ENCODE results near the gene DHTKD1.
A peak's percentile ranks its signal among the peaks of the same experiment; 100 is the strongest.

DHTKD1 gene, protein sequence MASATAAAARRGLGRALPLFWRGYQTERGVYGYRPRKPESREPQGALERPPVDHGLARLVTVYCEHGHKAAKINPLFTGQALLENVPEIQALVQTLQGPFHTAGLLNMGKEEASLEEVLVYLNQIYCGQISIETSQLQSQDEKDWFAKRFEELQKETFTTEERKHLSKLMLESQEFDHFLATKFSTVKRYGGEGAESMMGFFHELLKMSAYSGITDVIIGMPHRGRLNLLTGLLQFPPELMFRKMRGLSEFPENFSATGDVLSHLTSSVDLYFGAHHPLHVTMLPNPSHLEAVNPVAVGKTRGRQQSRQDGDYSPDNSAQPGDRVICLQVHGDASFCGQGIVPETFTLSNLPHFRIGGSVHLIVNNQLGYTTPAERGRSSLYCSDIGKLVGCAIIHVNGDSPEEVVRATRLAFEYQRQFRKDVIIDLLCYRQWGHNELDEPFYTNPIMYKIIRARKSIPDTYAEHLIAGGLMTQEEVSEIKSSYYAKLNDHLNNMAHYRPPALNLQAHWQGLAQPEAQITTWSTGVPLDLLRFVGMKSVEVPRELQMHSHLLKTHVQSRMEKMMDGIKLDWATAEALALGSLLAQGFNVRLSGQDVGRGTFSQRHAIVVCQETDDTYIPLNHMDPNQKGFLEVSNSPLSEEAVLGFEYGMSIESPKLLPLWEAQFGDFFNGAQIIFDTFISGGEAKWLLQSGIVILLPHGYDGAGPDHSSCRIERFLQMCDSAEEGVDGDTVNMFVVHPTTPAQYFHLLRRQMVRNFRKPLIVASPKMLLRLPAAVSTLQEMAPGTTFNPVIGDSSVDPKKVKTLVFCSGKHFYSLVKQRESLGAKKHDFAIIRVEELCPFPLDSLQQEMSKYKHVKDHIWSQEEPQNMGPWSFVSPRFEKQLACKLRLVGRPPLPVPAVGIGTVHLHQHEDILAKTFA

GRCh38 chr10:12068449-12069269, at the start of gene DHTKD1:
DHTKD1 (plus strand) TSS chr10:12068954; CDS start chr10:12069034, 80 bp downstream.
- DNase-seq = peak; percentile 99

- DNase-seq = no peak
Measured at GRCh38 chr10:12019283-12019971, 49.3 kb upstream of the DHTKD1 start.

DNA sequence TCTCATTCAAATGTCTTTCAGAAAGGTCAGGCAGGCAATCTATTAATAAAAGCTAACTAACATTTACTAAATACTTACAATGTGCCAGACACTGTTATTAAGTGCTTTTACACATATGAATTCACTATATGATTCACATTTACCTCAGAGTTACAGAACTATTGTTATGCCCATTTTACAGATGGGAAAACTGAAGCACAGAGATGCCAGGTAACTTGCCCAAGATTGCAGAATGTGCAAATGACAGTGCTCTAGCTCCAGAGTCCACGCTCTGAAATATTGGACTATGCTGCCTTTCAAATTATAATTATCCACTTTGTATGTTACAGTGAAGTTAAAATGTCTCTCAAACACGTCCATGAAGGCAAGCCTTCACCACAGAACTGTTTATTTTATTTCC, 48.2 kb upstream of the DHTKD1 start:
- DNase-seq = no peak

- DNase-seq = no peak
Measured at GRCh38 chr10:12022580-12023257, 46.0 kb upstream of the DHTKD1 start.

DNA sequence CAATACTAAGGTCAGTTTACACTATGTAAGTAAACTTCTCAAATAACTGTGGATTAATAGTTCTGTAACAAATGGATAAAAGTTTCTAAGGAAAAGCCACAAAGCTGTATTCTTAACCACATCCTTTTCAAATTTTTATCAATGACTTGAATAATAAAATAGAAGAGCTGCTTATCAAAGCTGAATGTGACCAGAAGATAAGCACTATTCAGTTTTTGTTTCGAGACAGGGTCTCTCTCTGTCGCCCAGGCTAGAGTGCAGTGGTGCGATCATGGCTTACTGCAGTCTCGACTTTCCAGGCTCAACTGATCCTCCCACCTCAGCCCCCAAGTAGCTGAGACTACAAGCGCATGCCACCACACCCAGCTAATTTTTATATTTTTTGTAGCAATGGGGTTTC, 43.2 kb upstream of the DHTKD1 start:
- no peak for DNase-seq

DNA sequence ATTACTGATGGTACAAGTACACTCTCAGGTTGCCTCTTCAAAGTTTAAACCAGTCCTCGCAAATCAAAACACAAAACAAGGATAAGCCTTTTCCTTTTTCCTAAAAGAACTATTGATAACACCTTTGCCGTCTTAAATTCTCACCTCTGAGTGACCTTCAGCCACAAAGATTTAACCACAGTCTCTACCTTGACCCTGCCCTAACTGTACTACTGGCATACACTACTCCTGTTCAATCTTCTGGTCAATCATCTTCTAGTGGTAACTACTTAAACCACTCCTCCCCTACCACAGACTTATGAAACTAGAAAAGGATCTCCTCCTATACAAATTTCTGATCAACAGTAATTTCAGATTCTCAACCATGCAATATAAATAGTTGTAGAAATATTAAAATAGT, 41.2 kb upstream of the DHTKD1 start:
- DNase-seq = no peak

DNA sequence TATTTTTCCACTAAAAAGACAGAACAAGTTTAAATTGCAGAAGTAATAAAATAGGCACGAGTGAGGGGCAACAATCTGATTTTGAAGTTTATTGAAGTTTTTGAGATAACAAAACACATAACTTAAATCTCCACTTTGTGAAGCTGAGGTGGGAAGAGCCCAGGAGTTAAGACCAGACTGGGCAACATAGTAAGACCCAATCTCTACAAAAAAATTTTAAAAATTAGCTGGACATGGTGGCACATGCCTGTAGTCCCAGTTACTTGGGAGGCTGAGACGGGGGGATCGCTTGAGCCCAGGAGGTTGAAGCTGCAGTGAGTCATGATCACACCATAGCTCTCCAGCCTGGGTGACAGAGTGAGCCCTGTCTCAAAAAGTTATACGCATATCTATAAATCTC, 37.4 kb upstream of the DHTKD1 start:
- no peak for DNase-seq

DNA sequence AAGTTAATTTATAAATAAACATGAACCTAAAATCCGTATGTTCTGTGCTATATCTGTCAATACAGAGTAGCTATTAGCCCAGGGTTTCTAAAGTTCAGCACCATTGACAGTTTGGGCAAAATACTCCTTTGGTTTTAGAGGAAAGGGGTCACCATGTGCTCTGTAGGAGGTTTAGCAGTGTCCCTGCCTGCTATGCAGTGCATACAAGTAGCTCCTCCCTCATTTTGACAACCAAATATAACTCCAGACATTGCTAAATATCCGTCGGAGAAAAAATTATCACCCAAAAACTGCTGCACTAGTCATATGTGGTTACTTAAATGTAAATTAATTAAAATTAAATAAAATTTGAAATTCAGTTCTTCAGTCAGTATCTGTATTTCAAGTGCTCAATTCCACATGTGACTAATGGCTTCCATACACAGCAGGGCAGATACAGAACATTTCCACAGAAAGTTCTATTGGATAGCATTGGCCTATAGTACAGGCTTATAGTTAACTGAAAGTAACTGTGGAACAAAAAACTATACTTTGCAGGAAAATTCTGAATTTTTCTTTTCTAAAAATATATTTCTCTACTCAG, 32.6 kb upstream of the DHTKD1 start:
- DNase-seq = no peak

- DNase-seq = peak; percentile 27
Measured at GRCh38 chr10:12041766-12042408, 26.9 kb upstream of the DHTKD1 start.

DNA sequence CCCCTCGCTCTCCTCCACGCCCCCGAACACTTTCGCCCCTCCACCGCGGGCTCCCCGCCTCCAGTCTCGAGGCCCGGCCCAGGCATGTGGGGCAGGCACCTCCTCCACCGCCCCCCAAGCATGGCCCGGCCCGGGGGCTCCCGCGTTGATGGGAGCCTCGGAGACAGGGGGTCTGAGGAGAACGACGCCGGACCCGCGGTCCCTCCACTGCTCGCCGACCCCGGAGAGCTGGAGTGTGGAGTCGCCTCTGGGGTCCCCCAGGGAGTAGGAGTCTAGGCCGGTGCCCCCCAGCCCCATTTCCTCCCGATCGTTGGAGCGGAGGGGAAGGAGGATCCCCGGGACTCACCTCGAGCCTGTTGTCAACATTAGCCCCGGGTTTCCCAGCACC, 26.4 kb upstream of the DHTKD1 start:
- peak; percentile 27 for DNase-seq

- DNase-seq = peak; percentile 99
Measured at GRCh38 chr10:12042797-12043651, 25.7 kb upstream of the DHTKD1 start, which contains the start of gene UPF2. UPF2 (minus strand) TSS chr10:12042809; CDS start chr10:12035423, 7,386 bp downstream.

DNA sequence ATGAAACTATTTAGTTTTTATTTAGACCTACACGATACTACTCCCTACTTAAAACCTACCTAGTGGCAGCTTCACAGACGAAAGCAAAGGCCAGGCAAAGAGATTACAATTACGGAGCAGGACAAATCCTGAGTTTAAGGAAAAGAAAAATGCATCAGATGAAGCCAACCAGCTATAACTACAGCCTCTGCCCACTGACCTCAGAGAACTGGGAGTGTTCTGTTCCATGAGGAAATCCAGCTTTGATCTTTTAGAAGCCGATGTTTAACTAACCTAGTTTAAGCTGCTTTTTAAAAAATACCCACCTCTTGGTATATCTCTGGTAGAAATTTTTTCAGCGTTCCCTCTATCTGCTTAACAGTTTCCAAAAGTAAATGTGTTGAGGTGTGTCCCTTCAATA, 23.2 kb upstream of the DHTKD1 start:
- no peak for DNase-seq

GRCh38 chr10:12048547-12048946, 20.2 kb upstream of the DHTKD1 start:
- no peak for DNase-seq

DNA sequence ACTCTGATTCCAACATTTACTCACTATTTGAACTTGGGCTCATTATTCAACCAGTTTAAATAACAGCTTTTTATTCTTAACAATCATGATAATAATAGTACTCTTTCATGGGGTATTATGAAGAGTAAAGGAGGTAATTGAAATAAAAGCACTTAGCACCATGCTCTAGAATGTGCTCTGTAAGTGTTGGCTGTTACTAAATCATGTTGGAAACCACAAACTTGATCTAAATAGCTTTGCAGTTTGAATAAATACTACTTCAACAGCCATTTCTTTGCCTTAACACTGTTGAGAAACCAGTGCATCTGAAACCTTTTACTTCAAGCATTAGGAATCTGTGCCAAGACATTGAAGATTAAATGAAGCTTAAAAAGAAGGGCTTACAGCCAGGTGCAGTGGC, 18.2 kb upstream of the DHTKD1 start:
- DNase-seq = no peak

- peak; percentile 32 for DNase-seq
Measured at GRCh38 chr10:12051241-12051640, 17.5 kb upstream of the DHTKD1 start.

GRCh38 chr10:12055732-12056131, 13.0 kb upstream of the DHTKD1 start:
- DNase-seq = no peak

- no peak for DNase-seq
Measured at GRCh38 chr10:12056748-12057147, 12.0 kb upstream of the DHTKD1 start.

DNA sequence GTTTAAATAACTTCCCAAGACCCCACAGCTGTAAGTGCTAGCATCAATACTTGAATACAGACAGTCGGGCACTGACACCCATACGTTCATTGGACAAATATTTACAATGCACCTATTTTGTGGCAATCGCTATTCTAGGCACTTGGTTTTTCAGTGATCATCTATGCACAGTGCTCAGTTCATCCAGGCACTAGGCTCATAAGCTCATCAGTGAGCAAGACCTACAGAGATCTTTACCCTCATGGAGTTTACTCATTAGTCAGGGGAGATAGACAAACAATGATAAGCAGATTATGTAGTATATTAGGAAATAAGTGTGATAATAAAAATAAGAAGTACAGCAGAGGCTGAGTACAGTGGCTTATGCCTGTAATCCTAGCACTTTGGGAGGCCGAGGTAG, 7.6 kb upstream of the DHTKD1 start:
- DNase-seq = no peak

DNA sequence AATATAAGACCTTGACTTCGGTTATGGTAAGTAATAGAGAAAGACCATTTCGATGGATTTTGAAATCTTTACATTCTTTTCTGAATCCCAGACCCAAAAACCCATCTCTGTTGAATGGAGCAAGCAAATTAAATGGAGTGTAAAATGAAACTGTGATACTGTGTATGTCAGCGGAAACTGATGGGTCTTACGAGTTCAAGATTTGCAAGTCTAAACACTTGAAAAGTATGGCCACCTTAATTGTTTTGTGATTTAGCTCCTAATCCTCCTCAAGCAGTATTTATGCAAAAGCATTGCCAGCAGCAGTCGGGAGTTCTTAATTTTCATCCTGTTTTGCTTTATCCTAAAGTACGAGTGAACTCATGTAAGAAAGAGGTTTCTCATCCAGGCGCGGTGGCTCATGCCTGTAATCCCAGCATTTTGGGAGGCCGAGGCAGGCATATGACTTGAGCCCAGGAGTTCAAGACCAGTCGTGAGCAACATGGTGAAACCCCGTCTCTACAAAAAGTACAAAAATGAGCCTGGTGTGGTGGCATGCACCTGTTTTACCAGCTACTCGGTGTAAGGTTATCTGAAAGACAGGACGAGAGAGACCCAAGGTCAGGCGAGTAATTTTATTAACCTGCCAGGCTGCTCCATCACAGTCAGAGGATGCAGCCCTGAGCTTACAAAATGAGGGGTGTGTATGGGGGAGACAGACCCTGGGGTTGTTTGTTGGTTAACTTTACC, 5.8 kb upstream of the DHTKD1 start:
- no peak for DNase-seq
